Superior temporal gyrus (tissue), 1 donor: Measurements from ENCODE around the gene TOPORS.
A peak's percentile ranks its signal among the peaks of the same experiment; 100 is the strongest.
"Not testable (repeated sequence)": the region's sequence is repeated elsewhere in the genome, so short reads cannot be mapped to it uniquely, and the experiment has no call there.

Source experiments
- DNase-seq: peaks from one replicate; pipeline ENCODE4 v3.0.0-alpha.2; 2016; ENCODE audit errors: extremely low spot score

The TOPORS gene

DNA sequence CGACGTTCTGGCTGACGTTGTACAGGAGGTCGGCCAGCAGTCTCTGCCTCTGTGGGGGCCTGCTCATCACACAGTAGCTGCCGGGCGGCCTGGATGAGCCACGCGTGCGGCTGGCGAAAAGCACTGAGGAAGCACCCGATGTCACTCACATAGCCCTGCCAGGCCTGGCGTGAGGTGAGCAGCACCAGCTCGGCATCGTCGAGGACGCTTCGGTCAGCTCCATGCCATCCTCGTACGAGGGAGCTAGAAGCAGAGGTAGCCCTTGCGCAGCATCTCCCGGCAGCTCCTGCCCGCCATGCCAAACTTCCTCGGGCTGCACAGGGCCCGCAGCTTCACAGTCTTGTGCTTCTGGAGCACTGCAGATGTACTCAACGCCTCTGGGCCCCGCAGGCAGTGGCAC lies 14.4 kb upstream of the TOPORS start:
- DNase-seq = no peak

DNA sequence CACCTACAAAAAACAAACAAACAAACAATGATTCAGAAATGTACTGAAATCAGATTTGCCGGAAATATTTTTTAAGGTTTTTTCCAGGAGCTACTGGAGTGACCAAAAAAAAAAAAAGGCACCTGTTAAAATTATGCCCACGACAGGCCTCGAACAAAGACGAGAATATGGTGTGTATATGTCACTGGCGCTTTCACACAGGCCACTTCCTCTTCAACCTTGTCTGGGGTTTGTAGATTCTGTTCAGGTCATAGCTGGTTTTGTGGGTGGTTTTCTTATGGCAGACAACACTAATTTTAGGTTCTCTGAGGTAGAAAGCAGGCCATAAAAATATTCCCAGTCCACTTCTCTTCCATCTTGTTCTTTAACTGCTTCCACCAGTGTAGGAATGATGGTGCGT lies 13.6 kb upstream of the TOPORS start:
- no peak for DNase-seq

DNA sequence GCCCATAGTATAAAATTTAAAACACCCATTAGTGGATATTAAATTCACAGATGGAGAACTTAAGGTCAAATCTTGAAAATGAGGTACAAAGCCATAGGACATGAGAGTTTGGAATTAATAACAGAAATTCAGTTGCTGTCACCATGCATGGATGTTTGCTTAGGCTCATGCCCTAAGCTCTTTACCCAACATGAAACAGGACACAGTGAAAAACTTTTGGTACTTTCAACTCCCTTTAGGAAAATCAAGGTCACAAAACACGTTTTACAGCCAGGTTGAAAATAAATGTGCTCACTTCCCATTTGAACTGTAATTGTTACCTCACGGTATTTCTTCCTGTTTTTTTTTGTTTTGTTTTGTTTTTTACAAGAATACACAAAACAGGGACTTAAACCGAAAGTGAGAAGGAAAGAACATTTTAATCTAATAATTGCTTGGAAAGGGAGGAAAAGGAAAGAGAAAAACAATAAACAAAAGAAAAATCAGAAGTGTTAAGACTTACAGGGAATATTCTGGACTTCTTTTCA lies 6.1 kb upstream of the TOPORS start:
- DNase-seq = no peak

DNA sequence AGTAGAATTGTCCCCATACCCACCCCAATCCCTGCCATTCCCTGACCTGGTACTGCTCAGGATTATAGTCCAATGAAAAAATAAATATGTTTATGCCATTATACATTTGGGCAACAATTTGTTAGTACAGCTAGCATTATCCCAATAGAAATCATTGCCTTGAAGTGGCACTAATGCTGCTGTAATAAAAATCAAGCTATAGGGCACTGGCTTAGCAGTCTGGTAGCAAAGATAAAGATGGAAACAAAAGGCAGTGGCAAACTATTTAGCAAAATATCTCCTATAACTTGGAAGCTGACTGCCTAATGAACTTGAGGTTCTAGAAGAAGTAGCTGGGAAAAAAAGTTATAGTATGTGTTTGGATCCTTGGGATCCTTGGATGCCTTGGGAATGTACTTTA lies 2.2 kb upstream of the TOPORS start:
- DNase-seq = no peak

DNA sequence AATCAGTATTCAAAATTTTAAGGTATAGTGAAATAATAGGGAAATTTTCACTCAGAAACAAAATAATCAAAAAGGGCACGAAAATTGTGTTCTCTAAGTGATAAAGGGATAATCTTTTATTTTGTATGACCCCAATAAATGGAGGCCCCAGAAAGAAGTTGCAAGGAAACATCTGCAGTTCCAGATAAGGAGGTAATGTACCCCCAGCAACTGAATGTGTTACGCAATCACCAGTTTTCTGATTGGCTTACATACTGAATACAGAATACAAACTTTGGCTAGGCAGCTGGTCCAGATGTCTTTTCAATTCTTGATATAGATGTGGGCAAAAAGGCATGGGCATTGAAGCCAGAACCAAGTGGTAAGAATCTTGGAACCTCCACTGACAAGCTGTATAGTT lies 1.7 kb upstream of the TOPORS start:
- DNase-seq = no peak

DNA sequence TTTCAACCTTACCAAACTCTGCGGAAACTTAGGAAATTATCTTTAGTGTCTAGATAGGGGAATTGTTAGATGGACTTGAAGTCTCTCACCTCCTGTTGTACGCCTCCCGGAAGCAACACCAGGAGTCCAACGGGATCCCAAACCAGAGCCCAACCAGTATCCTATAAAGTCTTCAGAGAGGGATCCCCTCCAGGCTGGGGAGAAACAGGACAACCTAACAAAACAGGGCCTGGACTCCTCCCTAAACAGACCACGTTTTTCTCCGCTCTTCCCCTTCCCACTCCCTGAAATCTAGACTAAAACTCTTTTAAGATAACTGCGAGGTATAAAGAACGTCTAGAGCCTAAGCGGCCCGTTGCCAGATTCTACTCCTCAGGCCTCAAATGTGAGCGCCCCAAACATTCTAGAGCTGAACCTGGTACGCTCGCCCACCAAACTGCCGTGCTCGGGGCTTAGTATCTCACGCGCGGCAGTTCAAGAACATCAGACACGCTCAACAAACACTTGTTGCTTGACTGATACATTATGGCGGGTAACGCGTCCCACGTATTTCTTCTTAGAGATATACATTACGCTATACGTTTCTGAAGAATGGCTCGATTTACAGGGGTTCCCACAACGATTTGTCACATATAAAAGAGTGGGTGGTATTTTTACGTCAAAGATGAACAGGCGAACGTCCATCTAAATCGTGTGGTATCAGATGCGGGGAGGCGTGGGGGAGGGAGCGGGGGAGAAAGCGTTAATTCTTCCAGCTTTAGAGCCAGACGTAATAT lies 922 bp downstream of the TOPORS start:
- peak; percentile 69 for DNase-seq

DNA sequence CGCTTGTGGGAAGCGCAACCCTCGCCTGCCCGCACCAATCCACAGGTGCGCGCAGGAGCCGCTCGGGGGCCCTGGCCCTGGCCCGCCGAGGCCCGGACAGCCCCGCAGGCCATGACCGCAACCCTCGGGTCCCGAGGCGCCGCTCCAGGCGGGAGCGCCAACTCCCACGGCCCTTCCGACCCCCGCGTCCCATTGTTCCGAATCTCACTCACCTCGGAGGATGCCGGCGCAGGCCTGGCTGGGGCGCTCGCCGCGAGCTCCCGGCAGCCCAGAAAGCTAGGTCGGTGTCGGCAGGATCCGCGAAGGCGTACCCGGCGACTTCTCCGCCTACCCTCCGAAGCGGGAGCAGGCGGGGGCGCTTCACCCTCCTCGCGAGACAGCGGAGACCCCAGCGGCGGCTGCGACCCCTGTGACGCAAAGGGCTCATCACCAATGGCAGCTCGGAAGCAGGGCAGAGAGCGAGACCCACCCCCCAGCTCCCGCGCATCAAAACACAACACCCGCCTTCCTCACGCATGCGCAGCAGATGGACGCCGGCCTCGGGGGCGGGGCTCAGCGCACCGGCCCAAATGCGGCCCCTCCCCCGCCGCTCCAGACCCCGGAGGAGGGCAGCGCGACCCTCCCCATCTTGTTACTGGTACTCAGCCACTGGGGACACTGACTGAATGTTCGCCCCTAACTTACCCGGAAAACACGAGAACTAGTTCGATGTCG lies 1.7 kb downstream of the TOPORS start:
- peak; percentile 94 for DNase-seq

DNA sequence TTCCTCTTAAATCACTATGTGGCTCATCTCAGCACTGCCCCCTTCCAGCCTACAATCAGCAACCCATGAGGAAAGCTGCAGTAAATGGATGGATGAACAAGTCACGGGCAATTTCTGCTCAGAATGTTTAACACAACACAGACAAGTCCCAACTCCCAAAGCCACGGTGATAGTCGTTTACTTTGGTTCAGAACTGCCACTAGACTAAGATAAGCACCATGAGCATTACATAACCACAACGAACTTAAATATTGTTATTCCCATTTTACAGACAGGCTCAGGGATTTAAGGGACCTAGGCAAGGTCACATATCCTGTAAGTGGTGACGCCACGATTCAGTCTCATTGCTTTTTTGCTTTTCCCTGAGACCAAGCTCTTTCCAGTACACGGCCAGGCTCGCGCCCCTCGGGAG lies 2.2 kb downstream of the TOPORS start:
- DNase-seq = peak; percentile 61

DNA sequence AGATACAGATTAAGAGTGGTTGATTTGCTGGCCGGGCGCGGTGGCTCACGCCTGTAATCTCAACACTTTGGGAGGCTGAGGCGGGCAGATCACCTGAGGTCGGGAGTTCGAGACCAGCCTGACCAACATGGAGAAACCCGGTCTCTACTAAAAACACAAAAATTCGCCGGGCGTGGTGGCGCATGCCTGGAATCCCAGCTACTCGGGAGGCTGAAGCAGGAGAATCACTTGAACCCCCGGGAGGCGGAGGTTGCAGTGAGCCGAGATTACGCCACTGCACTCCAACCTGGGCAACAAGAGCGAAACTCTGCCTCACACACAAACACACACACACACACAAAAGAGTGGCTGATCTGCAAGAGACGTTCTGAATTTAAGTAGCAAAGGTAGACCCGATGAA lies 4.2 kb downstream of the TOPORS start:
- DNase-seq = not testable (repeated sequence)

DNA sequence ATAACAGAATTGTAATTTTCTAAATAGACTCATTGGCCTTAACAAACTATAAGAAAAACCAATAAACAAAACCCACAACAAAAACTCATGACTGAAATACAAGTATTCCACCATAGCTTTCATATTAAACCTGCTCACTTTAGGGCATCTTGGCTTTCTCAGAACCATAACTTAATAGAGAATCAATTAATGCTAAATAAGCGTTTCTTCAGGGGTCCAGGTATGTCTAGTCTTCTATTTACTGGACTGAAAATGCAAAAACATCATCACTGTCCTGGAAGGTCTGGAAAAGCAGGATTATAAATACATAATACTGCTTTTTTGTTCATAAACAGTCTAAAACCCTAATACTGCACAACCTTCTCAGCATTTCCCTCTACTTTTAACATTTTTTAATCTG lies 6.5 kb downstream of the TOPORS start:
- DNase-seq = no peak

DNA sequence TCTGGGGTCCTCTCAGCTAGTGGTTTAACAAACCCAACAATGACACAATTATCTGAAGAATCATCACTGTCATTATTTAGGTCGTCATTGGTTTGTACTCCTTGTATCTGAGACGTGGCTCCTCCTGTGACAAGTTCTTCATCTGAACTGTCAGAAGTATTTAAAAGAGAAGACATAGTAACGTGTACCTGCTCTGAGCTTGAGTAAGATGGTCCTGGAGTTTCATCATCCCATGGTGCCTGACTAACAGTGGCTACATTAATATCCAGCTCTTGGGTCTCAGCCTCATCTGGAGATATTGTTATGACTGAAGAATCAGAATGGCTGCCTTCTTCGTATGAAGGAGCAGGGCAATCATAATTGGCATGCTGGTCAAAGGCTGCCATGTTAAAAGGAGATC lies 9.3 kb downstream of the TOPORS start:
- no peak for DNase-seq

DNA sequence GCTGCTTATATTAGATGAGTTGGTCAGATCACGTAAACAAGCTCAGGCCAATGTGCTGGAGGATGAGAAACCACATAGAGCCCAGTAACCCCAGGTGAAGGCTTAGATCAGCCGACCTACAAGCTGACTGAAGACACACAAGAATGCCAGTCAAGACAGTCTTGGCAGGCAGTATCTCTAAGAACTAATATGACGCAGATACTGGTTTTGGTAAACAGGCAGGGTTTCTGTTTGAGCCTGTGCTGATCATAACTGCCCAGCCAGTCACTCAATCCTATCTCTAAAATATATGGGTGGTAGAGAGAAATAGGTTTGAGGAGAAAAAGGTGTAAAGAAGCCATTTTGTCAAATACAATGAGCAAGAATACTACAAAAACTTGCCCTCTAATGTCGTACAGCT lies 18.6 kb downstream of the TOPORS start:
- DNase-seq = no peak

DNA sequence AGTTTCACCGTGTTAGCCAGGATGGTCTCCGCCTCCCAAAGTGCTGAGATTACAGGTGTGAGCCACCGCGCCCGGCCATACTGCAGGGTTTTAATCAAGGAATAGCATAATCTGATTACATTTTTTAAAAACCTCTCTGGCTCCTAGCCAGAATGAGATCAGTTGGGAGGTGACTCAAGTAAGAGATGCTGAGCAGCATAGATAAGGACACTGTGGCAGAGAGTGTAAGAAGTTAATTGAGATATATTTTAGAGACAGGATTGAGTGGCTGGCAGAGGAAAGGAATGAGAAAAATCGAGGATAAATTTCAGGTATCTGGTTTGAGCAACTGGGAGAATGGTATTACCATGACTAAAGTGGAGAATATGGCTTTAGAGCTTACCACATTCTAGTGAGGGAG lies 19.1 kb downstream of the TOPORS start:
- DNase-seq = no peak

DNA sequence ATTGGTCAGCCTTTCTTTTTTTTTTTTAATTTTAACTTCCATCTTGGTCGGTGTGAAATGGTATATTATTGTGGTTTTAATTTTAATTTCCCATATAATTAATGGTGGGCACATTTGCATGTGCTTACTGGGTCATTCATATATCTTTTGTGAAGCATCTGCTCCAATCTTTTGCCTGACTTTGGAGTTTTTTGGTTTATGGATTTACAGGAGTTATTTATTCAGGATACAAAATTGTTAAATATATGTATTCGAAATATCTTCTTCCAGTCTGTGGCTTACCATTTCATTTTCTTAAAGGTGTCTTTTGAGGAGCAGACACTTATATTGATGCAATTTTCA lies 25.7 kb downstream of the TOPORS start:
- DNase-seq = no peak

DNA sequence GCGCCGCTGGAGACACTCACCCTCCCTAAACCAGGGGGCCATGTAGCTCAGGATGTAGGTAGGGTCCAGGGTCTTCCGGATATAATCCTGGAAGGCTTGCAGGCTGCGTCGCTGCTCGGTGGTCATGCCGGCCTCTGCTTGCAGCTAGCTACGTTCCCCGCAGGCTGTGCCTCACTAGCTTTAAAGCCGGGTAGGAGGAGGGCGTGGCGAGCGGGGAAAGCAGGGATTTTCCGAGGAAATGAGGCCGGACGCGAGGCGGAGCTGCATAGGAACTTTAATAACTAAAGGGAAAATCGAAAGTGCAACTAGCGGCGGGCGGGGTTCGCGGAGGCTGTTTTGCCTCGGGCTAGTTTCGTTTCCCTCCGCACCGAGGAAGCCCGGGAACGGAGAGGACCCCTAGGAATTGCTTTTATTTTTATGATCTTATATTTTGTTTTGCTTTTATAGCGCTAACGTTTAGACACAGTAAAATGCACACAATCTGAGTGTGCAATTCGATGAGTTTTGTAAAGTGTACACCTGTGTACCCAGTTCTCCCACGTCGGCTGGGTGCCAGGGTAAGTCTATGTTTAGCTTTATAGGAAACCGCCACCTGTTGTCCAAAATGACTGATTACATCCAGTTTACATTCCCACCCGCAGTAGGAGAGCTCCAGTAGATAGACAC lies 26.2 kb downstream of the TOPORS start, which contains the start of gene RIGI:
Gene RIGI, minus strand, starts transcription at position 156 of the 666 bp plus-strand sequence. Its CDS starts 30 bp downstream, at position 126.
- peak; percentile 83 for DNase-seq

DNA sequence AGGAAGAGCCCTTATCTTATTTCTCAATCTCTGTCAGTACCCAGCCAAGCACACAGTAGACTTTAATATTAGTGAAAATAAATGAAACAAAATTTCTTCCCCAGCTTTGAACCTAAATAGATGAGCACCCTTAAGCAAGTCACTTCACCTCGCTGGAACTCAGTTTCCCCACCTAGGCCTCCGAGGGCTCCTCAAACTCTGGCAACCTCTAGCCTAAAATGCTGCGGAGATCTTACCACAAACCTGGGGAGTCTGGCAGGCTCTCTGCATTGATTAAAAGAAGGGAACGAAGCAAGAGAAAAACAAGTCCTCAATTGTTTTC lies 26.7 kb downstream of the TOPORS start:
- peak; percentile 45 for DNase-seq

DNA sequence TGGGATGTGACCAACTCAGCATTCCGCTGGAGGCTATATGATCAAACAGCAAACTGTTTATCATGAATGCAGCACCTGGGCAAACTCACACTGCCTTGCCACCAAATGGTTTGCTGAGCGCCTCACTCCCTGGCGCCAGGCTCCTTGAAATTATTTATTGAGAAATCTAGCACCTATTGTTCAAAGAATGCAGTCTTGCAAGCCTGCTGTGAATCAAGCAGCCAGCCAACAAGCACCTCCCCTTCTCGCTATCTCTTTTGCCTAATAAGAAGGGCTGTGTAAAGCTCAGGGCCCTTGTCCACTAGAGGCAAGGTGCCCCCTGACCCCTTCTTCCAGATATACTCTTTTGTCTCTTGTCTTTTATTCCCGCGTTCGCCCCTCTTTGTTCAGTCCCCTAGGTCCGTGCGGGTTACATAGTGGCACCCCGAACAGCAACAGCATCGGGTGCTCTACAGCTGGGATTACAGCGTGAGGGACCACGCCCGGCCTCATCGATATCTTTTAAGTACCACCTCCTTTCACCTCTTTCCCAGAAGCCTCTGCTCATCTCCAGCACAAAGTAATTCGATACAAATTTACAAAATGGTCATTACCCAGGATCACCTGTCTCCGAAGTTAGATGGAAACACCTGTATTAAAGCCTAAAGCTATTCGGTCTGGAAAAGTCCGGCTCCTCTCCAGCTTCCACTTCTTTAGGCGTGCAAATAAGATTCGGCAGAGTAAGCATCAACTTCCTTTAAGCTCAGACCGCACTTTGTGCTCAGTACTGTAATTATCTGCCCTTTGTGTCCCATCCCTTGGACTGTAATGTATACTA lies 27.3 kb downstream of the TOPORS start:
- DNase-seq = peak; percentile 47

DNA sequence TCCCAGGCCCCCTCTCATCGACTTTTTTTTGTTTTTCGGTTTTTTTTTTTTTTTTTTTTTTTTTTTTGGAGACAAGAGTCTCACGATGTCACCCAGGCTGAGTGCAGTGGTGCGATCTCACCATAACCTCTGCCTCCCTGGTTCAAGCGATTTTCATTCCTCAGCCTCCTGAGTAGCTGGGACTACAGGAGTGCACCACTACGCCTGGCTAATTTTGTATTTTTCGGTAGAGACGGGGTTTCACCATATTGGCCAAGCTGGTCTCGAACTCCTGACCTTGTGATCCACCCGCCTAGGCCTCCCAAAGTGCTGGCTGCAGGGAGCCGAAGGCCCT lies 27.9 kb downstream of the TOPORS start:
- not testable (repeated sequence) for DNase-seq

DNA sequence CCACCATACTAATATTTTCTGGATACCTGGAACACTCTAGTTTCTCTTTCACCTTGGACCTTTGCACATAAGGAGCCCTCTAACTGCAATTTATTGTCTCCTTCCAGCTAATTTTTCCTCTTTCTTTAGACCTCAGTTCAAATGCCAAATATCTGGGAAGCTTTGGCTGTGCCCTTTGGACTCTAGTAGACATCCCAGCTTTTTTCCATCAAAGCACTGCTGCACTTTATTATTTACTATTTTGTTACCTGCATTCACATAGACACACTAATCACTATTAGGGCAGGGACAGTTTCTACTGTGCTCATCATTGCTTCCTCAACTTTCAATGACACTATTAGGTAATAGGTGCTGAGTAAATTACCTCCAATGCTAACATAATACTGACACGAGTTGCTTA lies 28.5 kb downstream of the TOPORS start:
- DNase-seq = no peak

DNA sequence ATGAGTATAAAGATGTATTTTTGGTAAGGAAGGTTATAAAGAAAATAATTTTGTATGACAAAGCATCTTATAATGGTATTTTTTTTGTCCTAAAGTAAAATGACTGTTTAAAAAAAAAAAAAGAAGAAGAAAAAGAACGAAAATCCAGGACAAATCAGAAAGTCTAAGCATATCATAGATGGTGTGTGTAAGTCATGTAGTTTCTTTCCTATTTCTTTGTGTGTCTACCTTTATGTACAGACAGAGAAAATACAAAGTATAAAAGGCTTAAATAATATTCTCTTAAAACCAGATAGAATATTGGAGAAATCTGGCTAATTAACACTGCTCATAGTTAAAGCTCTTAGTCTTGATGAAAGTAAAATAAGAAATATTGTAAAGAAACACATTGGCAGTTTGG lies 34.1 kb downstream of the TOPORS start:
- no peak for DNase-seq

DNA sequence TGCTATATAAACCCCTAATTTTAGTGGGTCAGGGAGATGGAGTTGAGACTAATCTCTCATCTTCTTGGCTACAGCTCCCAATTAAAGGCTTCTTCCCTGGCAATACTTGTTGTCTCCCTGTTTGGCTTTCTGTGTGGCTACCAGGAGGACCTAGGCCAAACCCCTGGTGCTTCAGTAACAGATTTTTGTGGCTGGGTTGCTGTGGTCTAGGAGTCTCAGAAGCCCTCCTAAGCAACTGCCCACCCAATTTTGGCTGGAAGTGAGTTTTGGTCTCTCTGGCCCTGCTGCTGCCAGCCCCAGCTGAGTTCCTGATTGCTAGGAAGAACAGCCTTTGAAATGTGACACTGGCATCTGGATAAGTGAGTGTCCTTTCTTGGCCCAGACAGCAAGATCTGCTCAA lies 36.1 kb downstream of the TOPORS start:
- DNase-seq = no peak

DNA sequence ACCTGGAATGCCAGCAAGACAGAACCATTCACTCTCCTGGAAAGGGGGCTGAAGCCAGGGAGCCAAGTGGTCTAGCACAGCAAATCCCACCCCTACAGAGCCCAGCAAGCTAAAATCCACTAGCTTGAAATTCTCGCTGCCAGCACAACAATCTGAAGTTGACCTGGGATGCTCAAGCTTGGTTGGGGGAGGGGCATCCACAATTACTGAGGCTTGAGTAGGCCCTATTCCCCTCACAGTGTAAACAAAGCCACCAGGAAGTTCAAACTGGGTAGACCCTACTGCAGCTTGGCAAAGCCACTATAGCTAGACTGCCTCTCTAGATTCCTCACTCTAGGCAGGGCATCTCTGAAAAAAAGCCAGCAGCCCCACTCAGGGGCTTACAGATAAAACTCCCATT lies 43.7 kb downstream of the TOPORS start:
- no peak for DNase-seq
